NOMO-1 treated with dmso at 0.1 percent for 144 hours (cell line): ENCODE results near the gene TMEM255B.
A peak's percentile ranks its signal among the peaks of the same experiment; 100 is the strongest.
"Not testable (repeated sequence)": the region's sequence is repeated elsewhere in the genome, so short reads cannot be mapped to it uniquely, and the experiment has no call there.

Experiments used
- DNase-seq: peaks from one replicate; lab custom pipeline; 2025; ENCODE audit not compliant: unreplicated experiment; lab: John Stamatoyannopoulos, UW

The TMEM255B gene

GRCh38 chr13:113758651-113759524, at the start of gene TMEM255B:
Gene TMEM255B (plus strand): TSS chr13:113759226. CDS start chr13:113759270, 44 bp downstream.
- peak; percentile 82 for DNase-seq

DNA sequence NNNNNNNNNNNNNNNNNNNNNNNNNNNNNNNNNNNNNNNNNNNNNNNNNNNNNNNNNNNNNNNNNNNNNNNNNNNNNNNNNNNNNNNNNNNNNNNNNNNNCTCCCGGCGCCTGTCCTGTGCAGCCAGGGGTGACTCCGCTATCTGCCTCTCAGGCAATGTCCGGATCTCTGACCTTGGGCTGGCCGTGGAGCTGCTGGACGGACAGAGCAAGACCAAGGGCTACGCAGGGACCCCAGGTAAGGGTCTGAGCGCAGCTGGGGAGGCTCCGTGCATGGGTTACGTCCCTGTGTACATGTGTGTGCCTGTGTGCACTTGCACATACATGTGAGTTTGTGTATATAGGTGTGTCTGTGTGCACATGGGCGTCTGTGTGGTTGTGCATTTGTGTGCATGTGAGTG, 36.1 kb upstream of the TMEM255B start:
- DNase-seq, result no peak

- no peak for DNase-seq
Observed at GRCh38 chr13:113723410-113724015, 35.5 kb upstream of the TMEM255B start.

DNA sequence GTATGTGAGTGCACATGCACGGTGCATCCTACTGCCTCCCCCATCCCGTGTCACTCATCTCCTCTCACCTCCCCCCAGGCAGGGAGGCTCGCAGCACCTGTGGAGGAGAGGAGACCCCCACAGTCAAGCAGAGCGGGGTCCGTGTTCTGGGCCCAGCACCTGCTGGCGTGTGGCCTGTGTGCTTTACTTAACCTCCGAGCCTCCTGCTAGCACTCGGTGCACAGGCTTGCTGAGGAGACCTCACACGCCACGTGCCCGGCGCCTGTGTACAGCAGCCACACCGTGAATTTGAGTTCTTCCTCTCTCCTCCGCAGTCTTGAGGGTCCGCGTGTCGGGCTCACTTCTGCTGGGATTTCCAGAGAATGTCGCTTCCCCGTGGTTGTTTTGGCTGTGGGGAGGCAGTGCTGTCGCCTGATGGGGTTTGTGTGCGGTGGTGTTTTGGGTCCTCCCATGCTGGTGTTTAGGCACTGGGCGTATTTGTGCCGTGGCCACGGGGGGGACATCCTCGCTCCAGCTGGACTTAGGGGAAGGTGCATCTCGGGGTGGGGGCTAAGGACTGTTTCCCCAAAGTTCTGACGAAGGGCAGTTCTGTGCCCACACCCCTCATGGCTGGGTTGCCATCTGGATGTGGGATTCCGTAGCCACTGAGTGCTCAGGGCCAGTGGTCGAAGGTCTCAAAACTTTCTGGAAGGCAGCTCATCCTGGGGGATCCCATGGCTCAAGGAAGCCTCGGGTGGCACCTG, 34.8 kb upstream of the TMEM255B start:
- no peak for DNase-seq

DNA sequence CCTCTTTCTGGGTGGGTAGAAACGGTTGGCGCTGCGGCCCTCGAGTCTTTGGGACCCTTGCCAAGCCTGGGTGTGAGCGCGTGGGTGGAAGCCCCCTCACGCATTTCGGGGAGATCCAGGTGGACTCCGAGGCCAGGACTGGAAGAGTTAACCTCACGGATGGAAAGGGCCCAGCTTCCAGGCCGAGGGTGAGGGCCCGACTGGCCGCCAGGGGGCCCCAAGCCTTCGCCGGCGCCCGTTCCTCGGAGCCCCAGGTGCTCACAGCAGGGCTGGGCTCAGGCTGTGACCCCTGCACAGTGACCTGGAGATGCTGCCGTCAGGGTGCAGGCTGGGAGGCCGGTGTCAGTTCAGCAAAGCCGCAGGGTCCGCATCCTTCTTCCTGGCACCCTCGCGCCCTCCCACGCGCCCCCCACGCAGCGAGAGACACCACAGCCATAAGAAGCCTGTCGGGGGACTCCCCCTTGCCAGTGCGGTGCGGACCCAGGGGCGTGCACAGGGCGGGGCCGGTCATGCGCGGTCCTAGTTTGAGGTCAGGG, 34.2 kb upstream of the TMEM255B start:
- DNase-seq, result no peak

DNA sequence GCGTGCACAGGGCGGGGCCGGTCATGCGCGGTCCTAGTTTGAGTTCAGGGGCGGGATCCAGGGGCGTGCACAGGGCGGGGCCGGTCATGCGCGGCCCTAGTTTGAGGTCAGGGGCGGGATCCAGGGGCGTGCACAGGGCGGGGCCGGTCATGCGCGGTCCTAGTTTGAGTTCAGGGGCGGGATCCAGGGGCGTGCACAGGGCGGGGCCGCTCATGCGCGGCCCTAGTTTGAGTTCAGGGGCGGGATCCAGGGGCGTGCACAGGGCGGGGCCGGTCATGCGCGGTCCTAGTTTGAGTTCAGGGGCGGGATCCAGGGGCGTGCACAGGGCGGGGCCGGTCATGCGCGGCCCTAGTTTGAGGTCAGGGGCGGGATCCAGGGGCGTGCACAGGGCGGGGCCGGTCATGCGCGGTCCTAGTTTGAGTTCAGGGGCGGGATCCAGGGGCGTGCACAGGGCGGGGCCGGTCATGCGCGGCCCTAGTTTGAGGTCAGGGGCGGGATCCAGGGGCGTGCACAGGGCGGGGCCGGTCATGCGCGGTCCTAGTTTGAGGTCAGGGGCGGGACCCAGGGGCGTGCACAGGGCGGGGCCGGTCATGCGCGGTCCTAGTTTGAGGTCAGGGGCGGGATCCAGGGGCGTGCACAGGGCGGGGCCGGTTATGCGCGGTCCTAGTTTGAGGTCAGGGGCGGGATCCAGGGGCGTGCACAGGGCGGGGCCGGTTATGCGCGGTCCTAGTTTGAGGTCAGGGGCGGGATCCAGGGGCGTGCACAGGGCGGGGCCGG, 33.5 kb upstream of the TMEM255B start:
- DNase-seq, result not testable (repeated sequence)

DNA sequence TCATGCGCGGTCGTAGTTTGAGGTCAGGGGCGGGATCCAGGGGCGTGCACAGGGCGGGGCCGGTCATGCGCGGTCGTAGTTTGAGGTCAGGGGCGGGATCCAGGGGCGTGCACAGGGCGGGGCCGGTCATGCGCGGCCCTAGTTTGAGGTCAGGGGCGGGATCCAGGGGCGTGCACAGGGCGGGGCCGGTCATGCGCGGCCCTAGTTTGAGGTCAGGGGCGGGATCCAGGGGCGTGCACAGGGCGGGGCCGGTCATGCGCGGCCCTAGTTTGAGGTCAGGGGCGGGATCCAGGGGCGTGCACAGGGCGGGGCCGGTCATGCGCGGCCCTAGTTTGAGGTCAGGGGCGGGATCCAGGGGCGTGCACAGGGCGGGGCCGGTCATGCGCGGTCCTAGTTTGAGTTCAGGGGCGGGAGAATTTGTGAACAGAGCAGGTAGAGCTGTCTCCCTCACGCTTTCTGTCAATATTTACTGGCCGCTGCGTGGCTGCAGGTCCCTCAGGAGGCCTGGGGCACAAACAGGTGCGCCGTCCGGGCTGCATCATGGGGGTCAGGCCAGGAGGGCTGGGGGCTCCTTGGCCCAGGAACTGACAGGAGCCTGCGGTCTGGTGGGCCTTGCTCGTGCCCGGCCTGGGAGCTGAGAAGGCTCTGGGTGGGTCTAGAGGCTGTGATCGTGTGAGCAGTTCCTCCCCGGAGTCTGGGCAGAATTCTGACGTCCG, 32.8 kb upstream of the TMEM255B start:
- not testable (repeated sequence) for DNase-seq

- no peak for DNase-seq
Observed at GRCh38 chr13:113726961-113727411, 32.0 kb upstream of the TMEM255B start.

GRCh38 chr13:113728571-113729054, 30.4 kb upstream of the TMEM255B start:
- no peak for DNase-seq

GRCh38 chr13:113729187-113730019, 29.6 kb upstream of the TMEM255B start:
- no peak for DNase-seq

DNA sequence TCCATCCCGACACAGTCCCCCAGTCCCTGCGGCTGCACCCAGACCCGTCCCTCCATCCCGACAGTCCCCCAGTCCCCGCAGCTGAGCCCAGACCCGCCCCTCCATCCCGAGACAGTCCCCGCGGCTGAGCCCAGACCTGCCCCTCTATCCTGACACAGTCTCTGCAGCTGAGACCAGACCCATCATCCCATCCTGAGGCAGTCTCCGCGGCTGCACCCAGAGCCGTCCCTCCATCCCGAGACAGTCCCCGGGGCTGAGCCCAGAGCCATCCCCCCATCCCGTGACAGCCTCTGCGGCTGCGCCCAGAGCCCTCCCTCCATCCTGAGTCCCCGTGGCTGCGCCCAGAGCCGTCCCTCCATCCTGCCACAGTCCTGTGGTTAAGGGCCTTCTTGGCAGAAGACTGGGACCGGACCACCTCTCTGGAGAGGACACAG, 28.8 kb upstream of the TMEM255B start:
- DNase-seq, result no peak

GRCh38 chr13:113730831-113731191, 28.2 kb upstream of the TMEM255B start:
- DNase-seq, result no peak

DNA sequence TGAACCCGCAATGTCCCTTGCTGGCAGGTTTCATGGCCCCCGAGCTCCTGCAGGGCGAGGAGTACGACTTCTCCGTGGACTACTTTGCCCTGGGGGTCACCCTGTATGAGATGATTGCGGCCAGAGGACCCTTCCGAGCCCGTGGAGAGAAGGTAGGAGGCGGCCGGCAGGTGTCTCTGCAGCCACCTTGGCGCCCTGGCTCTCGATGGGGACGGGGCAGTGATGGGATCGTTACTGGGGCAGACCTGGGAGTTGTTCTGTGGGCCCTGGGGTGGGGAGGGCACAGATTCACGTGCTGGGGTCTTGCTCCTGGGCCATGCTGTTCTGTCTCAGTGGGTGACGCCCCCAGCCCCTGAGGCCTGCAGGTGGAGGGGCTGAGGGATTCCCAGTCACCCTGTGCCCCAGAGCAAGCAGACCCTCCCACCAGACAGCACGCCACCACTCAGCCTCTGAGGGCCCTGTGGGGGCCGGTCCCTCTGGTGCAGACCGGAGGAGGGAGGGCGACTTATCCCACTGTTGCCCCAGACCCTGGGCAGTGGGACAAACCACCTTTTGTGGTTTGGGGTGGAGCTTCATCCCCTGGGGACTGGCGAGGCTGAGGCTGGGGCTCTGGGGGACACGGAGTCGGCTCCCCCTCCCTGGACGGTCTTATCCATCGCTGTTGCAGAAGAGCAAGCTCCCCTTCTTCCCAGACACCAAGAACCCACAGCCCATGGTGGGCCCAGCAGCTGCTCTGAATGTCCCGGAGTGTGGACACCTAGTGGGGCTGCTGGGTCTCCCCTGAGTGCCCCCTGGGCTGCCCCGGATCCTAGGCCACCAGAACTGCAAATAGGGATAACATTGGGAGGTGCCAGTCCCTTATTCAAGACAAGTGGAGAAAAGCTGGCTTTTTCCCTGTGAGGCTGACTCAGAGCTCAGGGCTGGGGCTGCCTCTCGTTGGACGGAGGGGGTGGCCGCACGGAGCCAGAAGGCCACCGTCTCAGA, 27.5 kb upstream of the TMEM255B start:
- no peak for DNase-seq

DNA sequence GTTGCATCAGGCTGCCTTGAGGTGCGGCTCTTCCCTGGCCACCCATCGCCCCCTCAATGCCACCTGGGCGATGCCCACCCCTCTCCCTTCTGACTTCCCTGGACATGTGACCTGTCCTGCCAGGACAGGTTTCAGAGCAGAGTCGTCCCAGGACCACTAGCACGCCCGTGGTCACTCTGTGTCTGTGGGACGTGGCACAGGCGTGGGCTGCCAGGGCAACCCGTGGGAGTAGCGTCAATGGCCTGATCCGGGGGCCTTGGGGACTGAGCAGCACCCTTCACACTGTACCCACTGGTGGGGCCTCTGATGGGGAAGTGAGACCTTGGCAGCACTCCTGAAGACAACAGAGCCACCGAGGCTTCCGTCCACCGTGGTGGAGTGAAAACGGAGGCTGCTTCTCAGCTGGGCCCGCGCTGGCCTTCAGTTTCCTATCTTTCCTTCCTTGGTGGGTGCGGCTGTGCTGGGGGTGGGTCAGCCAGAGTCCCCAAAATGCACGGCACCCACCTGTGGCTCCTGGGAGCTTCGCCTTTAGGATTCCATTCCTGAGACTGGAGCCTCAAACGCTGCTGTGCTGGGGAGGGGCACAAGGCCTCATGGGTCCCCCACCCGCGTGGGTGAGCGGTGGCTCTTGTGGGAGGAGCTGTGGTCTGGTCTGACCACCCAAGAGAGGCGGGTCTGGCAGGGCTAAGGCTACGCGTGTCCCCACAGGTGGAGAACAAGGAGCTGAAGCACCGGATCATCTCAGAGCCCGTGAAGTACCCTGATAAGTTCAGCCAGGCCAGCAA, 26.7 kb upstream of the TMEM255B start:
- peak; percentile 29 for DNase-seq

DNA sequence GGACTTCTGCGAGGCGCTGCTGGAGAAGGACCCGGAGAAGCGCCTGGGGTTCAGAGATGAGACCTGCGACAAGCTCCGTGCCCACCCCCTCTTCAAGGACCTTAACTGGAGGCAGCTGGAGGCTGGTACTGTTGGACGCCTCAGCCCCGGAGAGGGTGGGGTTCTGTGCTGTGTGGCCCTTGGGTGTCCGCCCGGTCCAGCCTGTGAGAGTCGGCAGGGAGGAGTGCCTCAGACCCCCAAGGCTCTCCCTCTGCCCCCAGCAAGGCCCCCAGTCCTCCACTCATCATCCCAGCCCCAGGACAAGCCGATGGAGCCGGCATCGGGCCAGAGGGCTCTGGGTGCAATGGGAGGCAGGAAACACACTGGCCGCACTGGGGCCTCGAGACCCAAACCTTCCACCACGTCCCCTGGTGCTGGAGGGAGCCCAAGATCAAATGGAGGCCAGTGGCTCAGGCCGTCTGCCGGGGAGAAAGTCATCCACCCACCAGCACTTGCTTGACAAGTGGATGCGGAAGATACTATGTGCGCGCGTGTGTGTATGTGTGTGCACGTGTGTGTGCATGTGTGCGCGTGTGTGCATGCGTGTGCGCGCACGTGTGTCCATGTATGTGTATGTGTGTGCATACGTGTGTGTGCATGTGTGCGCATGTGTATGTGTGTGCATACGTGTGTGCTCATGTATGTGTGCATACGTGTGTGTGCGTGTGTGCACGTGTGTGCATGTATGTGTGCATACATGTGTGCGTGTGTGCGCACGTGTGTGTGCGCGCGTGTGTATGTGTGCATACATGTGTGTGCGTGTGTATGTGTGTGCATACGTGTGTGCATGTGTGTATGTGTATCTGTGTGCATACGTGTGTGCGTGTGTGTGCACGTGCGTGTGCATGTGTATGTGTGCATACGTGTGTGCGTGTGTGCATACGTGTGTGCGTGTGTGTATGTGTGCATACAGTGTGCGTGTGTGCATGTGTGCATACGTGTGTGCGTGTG, 25.8 kb upstream of the TMEM255B start:
- no peak for DNase-seq
